Stimulated activated CD4-positive, alpha-beta T cell treated with anti-CD3 and anti-CD28 coated beads, Interleukin-12 subunit alpha, Interleukin-12 subunit beta, amount 100 ng/mL, for 4 hours (primary cell): ENCODE results near the gene FOXD2.

ENCODE experiments used
- DNase-seq: peaks from one replicate; pipeline ENCODE4 v3.0.0-alpha.2; 2020

Gene FOXD2

DNA sequence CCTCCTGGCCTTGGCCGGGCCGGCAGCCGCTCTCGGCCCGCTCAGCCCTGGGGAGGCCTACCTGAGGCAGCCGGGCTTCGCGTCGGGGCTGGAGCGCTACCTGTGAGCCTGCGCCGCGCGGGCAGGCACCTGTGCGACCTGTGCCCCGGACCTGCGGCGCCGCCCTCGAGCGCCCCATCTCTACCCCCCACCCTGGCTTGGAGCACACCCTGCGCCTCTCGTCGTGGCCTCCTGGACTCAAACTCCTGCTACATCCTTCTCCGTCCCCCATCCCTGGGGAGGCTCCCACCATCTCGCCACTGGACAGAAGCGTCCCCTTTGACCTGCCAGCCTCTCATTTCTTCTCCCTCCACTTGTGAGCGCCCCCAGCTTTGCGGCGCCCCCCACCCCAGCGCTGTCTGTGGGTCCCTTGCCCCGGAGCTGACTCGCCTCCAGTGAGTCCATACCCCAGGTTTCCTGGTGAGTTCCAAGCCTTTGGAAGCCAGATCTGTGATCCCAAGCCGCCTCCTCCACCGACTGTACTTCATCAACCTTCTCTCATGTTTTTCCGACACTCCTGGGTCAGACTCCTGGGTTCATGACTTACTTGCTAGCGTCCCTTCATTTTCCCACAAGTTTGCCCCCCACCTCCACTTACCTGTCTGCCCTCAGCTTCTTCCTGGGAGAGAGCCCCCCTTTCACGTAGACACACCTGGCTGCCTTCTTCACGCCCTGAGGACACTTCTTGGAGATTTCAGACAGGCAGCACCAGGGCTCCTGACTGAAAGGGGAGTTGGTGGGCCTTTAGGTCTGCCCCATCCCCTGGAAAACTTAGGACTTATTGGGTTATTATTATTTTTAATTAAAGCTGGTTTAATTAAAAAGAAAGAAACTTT, 20.4 kb upstream of the FOXD2 start:
- no peak for DNase-seq

DNA sequence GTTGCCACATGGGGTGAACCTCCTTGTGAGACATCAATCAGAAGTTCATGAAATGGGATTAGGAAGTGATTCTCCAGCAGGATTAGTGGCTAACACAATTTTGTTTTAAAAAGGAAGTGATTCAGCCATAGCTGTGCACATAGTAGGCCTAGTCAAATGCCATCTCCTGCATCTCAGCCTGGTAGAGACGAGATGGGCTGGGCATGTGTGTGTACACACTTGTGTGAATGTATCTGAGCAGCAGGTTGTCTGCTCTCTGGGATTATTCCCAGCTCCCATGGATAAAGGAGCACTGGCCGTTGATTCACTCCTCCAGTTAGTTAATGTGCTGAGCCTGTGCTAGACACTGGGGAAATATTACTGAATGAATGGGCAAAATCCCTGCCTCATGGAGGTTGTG, 19.7 kb upstream of the FOXD2 start:
- DNase-seq = no peak

DNA sequence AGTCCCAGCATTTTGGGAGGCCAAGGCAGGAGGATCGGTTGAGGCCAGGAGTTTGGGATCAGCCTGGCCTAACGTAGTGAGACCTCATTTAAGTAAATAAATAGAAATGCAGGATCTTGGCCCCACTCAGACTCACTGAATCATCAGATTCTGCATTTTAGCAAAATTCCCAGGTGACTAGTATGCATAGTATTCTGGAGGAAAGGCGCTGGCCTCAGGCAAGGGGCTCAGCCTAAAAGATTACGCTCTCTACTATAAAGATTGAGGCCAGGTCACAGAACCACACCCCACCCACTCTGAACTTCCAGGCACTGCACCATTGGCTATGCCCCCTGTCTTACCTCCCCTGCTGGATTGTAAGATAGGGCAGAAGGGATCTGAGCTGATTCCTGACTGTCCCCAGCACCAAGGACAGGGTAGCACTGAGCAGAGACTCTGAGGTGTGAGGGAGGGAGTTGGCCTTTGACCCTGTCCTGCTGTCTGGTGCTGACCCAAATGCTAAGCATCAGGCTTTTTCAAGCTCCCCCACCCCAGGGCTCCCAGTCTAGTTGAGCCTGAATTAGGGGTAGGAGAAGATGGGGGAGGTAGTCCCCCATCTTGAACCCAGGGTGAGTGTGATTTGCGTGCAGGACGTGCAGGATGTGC, 19.0 kb upstream of the FOXD2 start:
- DNase-seq = no peak

DNA sequence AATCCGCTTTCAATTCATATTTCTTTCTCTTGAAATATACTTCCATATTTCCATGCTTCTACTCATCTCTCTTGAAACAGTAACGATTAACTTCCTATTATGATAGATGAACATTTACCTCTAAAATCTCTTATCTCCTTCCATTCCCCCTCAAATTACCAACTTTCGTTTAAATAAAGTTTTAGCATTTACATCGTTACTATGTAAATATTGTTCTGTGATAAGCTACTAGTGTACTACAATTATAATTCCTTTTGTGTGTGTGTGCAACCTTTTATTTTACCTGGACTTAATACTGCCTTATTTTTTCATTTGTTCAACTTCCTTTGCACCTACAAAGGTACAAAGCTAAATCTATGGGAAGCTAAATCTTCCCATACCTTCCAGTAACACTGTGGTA, 17.3 kb upstream of the FOXD2 start:
- DNase-seq = no peak

DNA sequence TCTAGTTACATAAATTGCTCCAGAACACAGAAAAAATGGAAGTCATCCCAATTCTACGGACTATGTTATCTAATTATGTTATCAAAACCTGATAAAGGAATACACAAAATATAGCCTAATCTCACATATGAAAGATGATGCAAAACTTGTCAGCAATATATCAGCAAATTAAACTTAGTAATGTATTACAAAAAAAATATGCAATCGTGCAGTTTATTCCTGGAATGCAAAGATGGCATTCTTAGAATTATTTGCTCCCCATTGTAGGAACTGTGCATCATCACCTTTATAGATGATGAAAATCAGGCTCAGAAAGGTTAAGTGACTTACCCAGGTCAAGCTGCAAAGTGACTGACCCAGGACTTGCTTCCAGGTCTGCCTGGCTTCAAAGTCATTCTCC, 14.0 kb upstream of the FOXD2 start:
- no peak for DNase-seq

DNA sequence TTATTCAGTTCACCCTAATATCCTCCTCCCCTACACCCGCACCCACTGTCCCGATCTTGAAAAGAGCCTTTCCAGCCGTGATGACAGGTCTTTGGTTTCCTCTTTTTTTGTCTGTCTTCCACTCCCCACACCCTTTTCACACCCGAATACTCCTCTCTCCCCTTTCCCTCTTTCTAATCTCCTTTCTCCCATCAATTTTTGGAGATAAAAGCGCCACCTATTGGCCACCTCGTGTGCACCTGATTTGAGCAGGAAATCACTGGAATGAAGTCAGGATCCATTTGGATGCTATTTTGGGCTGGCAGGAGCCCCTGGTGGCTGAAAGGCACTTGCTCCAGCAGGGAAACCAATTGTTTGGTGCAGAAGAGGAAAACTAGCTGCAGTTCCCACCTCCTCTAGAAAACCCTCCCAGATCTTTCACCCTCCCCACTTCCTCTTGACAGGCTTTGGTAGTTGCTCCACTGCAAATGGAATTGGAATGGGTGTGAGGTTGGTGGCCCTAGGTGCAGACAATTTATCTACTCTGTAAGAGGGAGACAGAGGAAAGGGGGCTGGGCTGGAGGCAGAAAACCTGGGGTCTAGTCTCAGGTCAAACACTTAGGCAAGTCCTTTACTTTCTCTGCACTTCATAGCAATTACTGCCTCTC, 13.4 kb upstream of the FOXD2 start:
- no peak for DNase-seq

DNA sequence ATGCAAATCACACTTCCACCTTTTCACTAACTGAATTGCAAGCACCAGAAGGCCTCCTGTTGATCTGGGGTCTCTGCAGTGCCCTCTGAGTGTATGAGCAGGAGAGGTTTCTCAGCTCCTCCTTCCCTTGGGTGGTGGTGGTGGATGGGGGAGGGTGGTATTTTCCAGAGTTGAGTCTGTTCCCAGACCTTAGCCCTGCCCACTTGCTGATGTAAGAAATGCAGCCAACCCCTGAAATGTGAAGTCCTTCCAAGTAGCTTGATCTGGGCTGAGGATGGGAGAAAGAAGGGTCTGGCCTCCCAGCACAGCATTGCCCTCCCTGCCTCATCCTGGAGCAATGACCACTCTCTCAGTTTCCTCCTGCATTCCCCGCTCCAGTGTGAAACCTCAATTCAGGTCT, 6.3 kb upstream of the FOXD2 start:
- no peak for DNase-seq

DNA sequence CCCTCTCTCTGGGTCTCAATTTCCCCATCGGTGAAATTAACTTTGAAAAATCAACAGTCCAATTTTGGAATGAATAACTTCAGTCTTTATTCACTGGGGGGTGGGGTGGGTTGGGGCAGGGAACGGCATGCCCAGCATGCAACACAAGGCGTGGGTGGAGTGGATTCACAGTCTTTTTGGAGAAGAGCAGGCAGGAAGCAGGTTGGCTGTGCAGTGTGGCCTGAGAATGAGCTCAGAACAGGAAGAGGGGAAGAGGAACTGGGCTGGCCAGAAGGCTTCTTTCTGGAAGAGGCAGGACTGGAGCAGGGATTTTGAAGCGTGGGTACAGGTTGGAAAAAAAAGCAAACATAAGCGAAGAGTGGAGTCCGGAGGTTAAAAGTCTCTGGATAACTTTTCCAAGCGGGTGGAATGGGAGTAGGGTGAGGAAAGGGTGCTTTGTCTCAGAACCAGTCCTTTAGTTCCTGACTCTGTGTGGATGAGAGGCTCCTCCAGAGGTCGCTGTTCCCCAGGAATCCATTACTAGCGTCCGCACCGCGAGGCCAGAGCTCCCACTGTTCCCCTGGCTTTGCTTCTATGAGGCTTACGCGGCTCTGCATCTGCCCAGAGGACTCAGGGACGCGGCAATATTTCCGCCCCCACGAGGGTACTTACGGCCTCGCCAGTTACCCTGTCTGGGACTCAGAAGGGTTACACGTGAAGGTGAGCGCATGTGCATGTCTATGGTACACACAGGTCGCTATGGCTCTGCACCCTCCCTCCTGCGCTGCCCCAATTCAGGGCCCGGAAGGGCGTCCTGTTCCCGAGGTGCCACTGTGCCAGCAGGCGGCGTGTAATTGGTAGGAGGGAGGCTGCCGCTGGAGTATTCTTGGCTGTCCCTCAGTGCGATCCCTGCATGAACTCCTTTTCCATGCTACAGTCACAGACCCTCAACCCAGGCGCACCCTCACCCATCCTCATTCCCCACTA, 5.5 kb upstream of the FOXD2 start:
- peak; percentile 53 for DNase-seq

DNA sequence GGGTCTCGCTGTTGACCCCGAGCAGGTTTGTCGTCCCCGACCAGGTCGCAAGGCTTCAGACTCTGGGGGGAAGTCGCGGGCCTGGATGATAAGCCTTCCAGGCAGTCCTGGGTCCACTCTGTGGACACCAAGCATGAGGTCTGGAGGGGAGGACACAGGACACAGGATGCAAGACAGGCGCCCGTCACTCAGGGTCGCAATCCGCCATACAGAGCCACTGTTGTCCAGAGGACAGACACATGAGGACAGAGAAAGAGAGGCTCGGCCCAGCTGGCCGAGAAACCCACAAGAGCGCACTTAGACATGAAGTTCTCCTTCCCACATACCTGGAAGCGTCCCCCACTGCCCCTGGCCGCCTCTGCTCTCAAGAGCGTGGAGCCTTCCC, 4.8 kb upstream of the FOXD2 start:
- no peak for DNase-seq

DNA sequence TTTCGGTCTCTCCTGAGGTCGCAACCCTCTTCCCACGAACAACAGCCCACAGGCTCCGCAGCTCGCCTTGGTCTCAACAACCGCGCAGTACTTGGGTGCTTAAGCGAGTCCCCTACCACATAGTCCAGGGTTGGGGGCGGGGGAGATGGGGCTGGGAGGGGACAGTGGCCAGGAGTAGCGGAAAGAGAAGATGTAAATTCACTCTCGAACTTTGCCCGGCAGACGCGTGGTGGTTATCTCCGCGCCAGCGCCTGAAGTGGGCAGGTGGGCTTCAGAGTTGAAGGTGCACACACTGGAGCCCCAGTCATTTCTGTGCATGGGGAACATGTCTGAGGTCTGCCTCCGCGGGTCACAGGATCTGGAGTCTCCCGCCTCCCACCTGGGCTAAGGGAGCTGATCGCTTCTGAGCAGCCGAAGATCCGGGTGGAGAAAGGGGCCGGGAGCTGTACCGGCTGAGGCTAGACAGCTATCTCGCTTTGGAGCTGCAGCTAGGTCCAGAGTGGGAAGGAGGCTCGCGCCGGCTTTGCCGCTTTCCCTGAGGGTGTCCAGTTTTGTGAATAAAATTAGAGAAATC, 4.3 kb upstream of the FOXD2 start:
- DNase-seq = no peak

DNA sequence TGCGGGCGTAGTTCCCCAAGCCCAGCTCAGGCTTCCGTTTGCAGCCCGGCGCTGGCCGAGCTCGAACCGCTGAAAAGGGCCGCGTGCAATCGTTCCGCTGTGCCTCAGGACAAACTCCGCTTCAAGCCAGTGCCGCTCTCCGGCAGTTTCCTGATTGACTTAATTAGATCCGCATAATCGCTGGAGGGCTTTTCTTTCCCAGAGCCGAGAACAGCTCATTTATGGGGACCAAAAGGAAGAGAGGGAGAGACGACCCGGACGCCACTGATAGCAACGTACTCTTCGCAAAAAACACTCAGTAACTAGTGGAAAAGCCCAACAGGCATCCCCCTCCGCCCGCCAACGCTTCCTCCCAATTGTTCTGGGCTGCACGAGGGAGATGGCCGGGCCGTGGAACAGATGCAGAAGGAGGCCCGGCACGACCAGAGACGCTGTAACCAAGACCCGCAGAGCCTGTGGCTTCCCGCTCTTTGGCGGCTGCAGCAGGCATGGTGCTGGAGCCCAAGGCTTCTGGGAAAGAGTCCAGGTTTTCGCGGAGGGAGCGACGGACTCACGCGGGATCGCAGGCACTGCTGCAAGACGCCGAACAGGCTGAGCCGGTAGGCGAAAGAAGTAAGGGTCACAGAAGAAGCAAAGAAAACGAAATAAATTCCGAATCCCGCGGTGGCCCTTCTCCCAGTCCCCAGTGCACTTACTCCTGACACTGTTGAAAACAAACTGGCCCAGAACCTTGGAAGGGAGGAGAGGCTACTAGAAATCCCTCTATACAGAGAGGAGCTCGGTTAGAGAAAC, 3.6 kb upstream of the FOXD2 start:
- no peak for DNase-seq

DNA sequence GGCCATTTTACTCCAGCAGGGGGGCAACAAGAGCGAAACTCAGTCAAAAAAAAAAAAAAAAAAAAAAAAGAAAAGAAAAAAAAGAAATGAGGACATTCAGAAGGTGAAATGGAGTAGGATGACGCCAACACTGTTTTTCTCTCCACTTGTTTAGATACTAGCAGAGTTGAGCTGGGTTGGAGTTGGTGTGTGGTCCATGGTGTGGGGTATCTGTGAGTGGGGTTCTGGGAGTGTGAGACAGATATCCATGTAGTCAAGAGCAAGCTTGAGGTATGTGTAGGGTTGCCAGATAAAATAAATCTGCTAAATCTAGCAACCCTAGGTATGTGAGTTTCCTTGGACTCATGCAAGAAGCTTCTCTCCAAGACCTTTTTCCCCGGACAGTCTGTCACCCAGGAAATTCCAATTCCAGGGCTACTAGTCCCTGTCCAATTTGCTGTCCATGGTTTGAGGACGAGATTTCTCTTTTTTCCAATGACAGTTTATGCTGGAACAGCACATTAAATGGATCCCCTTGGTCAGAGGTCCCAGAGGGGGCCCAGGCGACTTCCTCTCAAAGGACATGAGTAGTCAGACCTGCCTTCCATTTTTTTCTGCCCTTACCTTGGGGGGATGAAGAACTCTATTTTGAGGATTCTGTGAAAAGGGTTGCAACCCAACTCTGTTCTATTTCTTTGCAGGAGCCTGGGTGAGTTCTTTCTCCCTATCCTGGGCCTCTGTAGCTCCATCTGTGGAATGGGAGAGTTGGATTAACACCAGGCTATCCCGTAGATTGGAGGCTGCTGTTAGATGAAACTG, 2.1 kb upstream of the FOXD2 start:
- no peak for DNase-seq

DNA sequence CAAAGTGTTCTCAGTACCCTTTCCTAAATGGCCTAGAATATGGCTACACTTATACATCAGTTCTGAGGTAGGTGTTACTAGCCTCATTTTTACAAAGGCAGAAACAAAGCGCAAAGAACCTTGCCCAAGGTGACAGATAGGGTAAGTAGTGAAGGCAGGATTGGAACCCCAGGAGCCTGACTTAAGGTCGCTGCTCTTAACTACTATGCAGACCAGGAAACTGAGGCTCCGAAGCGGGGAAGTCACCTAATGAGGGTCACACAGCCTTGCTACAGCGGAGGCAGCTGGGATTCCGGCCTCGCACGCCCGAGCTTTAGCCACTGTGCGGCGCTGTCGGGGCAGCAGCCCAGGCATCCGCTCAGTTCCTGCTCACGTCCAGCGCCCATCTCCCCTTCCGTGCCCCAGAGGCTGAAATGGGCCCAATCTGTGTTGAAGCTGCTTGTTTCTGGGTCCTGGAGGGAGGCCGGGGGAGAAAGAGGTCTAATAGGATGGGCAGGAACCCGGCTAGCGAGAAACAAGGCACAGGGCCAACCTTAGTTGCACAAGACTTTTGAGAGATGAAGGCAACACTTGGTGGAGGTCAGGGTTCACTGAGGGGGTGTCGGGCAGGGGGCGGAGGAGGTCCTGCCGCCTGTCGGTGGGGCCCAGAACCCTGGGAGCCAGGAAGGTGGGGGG, 1.4 kb upstream of the FOXD2 start:
- DNase-seq = peak; percentile 74

DNA sequence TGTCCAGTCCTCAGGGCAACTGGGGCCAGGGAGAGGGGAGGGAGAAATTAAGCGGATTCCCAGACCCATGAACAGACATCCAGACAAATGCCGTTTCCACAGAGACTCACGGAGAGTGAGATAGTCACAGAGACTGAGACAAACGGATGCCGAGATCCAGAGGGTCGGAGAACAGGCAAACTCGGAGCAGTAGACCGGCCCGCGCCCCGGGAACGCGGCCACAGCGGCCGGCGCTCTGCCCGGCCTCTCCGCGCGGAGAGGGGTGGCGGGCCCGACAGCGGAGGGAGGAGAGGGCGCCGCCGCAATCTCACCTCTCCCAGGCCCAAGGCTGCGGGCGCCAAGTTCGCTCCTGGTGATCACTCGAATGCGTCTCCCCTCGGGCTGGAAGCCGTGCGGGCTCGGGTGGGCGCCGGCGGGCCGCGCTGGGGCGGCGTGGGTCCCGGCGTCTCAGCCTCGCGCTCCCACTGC, 831 bp upstream of the FOXD2 start:
- DNase-seq = peak; percentile 26

DNA sequence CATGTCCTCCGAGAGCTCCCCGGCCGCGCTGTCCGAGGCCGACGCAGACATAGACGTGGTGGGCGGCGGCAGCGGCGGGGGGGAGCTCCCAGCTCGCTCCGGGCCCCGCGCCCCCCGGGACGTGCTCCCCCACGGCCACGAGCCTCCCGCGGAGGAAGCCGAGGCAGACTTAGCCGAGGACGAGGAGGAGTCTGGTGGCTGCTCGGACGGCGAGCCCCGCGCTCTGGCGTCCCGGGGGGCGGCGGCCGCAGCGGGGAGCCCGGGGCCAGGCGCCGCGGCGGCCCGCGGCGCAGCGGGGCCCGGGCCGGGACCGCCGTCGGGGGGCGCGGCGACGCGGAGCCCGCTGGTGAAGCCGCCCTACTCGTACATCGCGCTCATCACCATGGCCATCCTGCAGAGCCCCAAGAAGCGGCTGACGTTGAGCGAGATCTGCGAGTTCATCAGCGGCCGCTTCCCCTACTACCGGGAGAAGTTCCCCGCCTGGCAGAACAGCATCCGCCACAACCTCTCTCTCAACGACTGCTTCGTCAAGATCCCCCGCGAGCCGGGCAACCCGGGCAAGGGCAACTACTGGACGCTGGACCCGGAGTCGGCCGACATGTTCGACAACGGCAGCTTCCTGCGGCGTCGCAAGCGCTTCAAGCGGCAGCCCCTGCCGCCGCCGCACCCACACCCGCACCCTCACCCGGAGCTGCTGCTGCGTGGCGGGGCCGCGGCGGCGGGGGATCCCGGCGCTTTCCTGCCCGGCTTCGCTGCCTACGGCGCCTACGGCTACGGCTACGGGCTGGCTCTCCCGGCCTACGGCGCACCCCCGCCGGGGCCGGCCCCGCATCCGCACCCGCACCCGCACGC, 547 bp downstream of the FOXD2 start:
- DNase-seq = no peak

DNA sequence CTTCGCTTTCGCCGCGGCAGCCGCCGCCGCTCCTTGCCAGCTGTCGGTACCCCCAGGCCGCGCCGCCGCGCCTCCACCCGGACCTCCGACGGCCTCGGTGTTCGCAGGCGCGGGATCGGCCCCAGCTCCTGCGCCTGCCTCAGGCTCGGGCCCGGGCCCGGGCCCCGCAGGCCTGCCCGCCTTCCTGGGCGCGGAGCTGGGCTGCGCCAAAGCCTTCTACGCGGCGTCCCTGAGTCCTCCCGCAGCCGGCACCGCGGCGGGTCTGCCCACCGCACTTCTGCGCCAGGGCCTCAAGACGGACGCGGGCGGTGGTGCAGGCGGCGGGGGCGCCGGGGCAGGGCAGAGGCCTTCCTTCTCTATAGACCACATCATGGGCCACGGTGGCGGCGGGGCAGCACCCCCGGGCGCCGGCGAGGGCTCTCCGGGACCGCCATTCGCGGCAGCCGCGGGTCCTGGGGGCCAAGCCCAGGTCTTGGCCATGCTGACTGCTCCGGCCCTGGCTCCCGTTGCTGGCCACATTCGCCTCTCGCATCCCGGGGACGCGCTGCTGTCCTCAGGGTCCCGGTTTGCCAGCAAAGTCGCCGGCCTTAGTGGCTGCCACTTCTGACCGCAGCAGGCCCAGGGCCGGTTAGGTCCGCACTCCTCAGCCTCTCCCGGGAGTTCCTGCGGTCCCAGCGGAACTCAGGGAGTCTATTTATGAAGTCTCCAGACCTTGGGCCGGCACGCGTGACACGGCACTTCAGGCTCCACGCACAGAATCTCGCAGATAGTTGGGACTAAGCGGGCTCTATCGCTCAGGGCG, 1.4 kb downstream of the FOXD2 start:
- no peak for DNase-seq

DNA sequence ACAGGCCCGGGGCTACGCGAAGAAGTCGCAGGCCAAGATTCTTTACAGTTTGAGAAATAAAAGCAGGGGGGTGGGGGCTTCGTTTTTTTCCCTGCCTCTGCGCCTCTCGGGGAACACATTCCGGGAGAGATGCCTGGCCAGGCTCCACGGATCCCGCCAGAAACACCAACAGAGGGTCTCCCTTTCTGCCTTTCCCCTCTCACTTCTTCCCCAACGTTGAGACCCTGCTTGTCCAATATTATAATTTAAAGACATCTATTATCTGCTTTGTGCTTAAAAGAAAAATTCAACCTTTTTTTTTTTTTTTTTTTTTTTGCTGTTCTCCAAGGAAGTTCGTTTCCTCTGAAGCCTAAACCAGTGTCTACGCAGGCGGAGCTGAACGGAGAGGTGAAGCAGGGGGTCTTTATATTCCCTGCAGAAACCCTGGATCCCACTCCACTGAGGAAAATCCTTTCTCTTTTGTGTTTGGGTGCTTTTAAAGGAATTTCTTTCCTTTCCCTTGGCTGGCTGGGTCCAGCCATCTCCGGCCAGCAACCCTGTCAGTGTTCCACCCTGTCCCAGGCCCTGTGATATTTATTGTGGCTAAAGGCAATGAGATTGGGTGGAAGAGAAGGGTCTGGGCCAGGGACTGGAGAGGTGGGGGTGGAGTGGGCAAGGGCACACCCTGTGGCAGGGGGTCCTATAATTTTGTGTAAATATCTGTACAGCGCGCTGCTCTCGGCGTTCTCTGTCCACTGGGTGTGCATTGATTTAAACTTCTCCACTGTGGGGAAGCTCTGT, 2.2 kb downstream of the FOXD2 start:
- DNase-seq = no peak
